Measurements from ENCODE around the gene CSNK2B. TPM values are rescaled to one million over a fixed set of nuclear protein-coding genes. Genes with fewer than 3 reads are reported as not detected.

The CSNK2B gene
- polyA plus RNA-seq, 1 donor (not counting 4 experiments of a cell fraction or from before 2014, with no cell fraction given), result 43.7 TPM

GRCh38 chr6:31645325-31645724 lies 20.6 kb upstream of the CSNK2B start:
- H4K20me1 ChIP-seq (ENCODE audit: control insufficient read depth, extremely low read depth, insufficient read depth, low read length), result peaks cover 4% of the 10 kb centered on the region
- H3K27ac ChIP-seq (ENCODE audit: control insufficient read depth, insufficient read depth, low read length), result no peak overlapping the region
- no peak overlapping the region for H3K4me2 ChIP-seq (ENCODE audit: control insufficient read depth, extremely low read depth, insufficient read depth, low read depth, low read length)
- no peak overlapping the region for H3K9ac ChIP-seq (ENCODE audit: control insufficient read depth, extremely low read depth, insufficient read depth, low read length)
- no peaks in the 10 kb centered on the region for H3K9me3 ChIP-seq (ENCODE audit: control insufficient read depth, low read depth, low read length)
- dilution Hi-C loops (cut with MboI; ENCODE audit: extremely low pct_ligation_motif_present, low sequenced_read_pairs), result no loop called here
- H3K79me2 ChIP-seq (ENCODE audit: control insufficient read depth, insufficient read depth, low read length), result peaks cover 19% of the 10 kb centered on the region
- TF ChIP-seq CTCF (optimal IDR thresholded peaks at IDR 0.05 in 1 of 3, IDR thresholded peaks at IDR 0.05 in 1 of 3, conservative IDR thresholded peaks at IDR 0.05 in 1 of 3; ENCODE audit: extremely low read depth in 1 of 3, insufficient read depth in 2 of 3, low read length in 3 of 3) (no peak), EZH2 (IDR thresholded peaks at IDR 0.05; ENCODE audit: low read length) (no peak)
- DNase-seq (ENCODE audit: low read depth, low spot score) (no peak), FAIRE-seq (no peak)
- H2AFZ ChIP-seq (ENCODE audit: control insufficient read depth, low read length), result no peak overlapping the region
- no peaks in the 10 kb centered on the region for H3K9me1 ChIP-seq (ENCODE audit: control insufficient read depth, extremely low read depth, insufficient read depth, low read length)
- H3K36me3 ChIP-seq (ENCODE audit: control insufficient read depth in 2 of 2, extremely low read depth in 1 of 2, insufficient read depth in 2 of 2, low read length in 2 of 2), result peaks cover 48 to 68% of the 10 kb centered on the region in 2 experiments
- H3K27me3 ChIP-seq (ENCODE audit: control insufficient read depth, extremely low read depth, insufficient read depth, low read length), result no peaks in the 10 kb centered on the region
- no peaks in the 10 kb centered on the region for H3K4me1 ChIP-seq (ENCODE audit: control insufficient read depth, extremely low read depth, insufficient read depth, low read length)
- H3K4me3 ChIP-seq (ENCODE audit: control insufficient read depth in 2 of 3, extremely low read depth in 1 of 3, insufficient read depth in 2 of 3, low read depth in 1 of 3, low read length in 3 of 3), result no peak overlapping the region

- H3K9ac ChIP-seq (ENCODE audit: control insufficient read depth, extremely low read depth, insufficient read depth, low read length), result peak overlapping the region; percentile 99
- peak overlapping the region; percentile 62 to 96 (median 96) for H3K4me3 ChIP-seq (ENCODE audit: control insufficient read depth in 2 of 3, extremely low read depth in 1 of 3, insufficient read depth in 2 of 3, low read depth in 1 of 3, low read length in 3 of 3)
- H3K9me1 ChIP-seq (ENCODE audit: control insufficient read depth, extremely low read depth, insufficient read depth, low read length), result no peaks in the 10 kb centered on the region
- H3K36me3 ChIP-seq (ENCODE audit: control insufficient read depth in 2 of 2, extremely low read depth in 1 of 2, insufficient read depth in 2 of 2, low read length in 2 of 2), result peaks cover 14 to 28% of the 10 kb centered on the region in 2 experiments
- H3K4me1 ChIP-seq (ENCODE audit: control insufficient read depth, extremely low read depth, insufficient read depth, low read length), result peaks cover 12% of the 10 kb centered on the region
- FAIRE-seq (peak; percentile 17), DNase-seq (ENCODE audit: low read depth, low spot score) (no peak)
- H3K4me2 ChIP-seq (ENCODE audit: control insufficient read depth, extremely low read depth, insufficient read depth, low read depth, low read length), result peak overlapping the region; percentile 99
- no peaks in the 10 kb centered on the region for H3K9me3 ChIP-seq (ENCODE audit: control insufficient read depth, low read depth, low read length)
- H3K79me2 ChIP-seq (ENCODE audit: control insufficient read depth, insufficient read depth, low read length), result peaks cover 41% of the 10 kb centered on the region
- peaks cover 4% of the 10 kb centered on the region for H4K20me1 ChIP-seq (ENCODE audit: control insufficient read depth, extremely low read depth, insufficient read depth, low read length)
- H2AFZ ChIP-seq (ENCODE audit: control insufficient read depth, low read length), result peak overlapping the region; percentile 94
- peak overlapping the region; percentile 100 for H3K27ac ChIP-seq (ENCODE audit: control insufficient read depth, insufficient read depth, low read length)
- dilution Hi-C loops (cut with MboI; ENCODE audit: extremely low pct_ligation_motif_present, low sequenced_read_pairs), result no loop called here
- TF ChIP-seq EZH2 (IDR thresholded peaks at IDR 0.05; ENCODE audit: low read length) (no peak), CTCF (optimal IDR thresholded peaks at IDR 0.05 in 1 of 3, IDR thresholded peaks at IDR 0.05 in 1 of 3, conservative IDR thresholded peaks at IDR 0.05 in 1 of 3; ENCODE audit: extremely low read depth in 1 of 3, insufficient read depth in 2 of 3, low read length in 3 of 3) (no peak)
- H3K27me3 ChIP-seq (ENCODE audit: control insufficient read depth, extremely low read depth, insufficient read depth, low read length), result no peaks in the 10 kb centered on the region
These were observed 14.2 kb upstream of the CSNK2B start for GRCh38 chr6:31651602-31652191.

Measured in keratinocyte (primary cell).